Ascending aorta (tissue), 2 donors: ENCODE results near the gene COQ8A. TPM values are rescaled to one million over a fixed set of nuclear protein-coding genes. Genes with fewer than 3 reads are reported as not detected.

ENCODE experiments used
- DNase-seq, 2 donors: peaks; one replicate each; pipeline ENCODE4 v3.0.0-alpha.2; 2019; ENCODE audit warnings: low spot score in 2 of 2
- H3K27ac ChIP-seq, 2 donors: fragments of 200-600 bp; sonication (generic); one replicate each; pipeline ENCODE4 v1.5.1; 2016 to 2017; ENCODE audit warnings: mild to moderate bottlenecking in 1 of 2
- H3K27me3 ChIP-seq: fragments of 200-600 bp; sonication (generic); one replicate; pipeline ENCODE4 v1.5.1; 2017
- H3K36me3 ChIP-seq, 2 donors: fragments of 200-600 bp; sonication (generic); one replicate each; pipeline ENCODE4 v1.5.1; 2016
- H3K4me1 ChIP-seq, 2 donors: fragments of 200-600 bp; sonication (generic); one replicate each; pipeline ENCODE4 v1.5.1; 2016 to 2017; ENCODE audit warnings: mild to moderate bottlenecking in 1 of 2
- H3K4me3 ChIP-seq, 2 donors: fragments of 200-600 bp; sonication (generic); one replicate each; pipeline ENCODE4 v1.5.1; 2016 to 2017; ENCODE audit warnings: mild to moderate bottlenecking in 1 of 2
- H3K9me3 ChIP-seq, 2 donors: fragments of 200-600 bp; sonication (generic); one replicate each; pipeline ENCODE4 v1.5.1; 2016
- intact Hi-C: fragments of 100-400 bp; cut with DNase I; formaldehyde crosslinking; loops from one replicate; pipeline ENCODE4 v1.15.1; 2023
- total RNA-seq: library from RNA; depleted of rRNA; stranded (reverse); fragments of >200 nt; gene quantifications from one replicate; pipeline ENCODE4 v1.1.0, GENCODE V29; 2016
- TF ChIP-seq, protein P1 (sequence below), 3 experiments: fragments of 200-600 bp in 2 of 3; fragments of 450-650 bp in 1 of 3; sonication (generic) in 2 of 3; IDR thresholded peaks; one replicate each; pipeline ENCODE4 v1.5.1; 2016 to 2019; ENCODE audit warnings: antibody characterized with exemption in 3 of 3, mild to moderate bottlenecking in 1 of 3, moderate library complexity in 1 of 3

COQ8A gene
- total RNA-seq: 42.4 TPM

- TF ChIP-seq, protein P1, sequence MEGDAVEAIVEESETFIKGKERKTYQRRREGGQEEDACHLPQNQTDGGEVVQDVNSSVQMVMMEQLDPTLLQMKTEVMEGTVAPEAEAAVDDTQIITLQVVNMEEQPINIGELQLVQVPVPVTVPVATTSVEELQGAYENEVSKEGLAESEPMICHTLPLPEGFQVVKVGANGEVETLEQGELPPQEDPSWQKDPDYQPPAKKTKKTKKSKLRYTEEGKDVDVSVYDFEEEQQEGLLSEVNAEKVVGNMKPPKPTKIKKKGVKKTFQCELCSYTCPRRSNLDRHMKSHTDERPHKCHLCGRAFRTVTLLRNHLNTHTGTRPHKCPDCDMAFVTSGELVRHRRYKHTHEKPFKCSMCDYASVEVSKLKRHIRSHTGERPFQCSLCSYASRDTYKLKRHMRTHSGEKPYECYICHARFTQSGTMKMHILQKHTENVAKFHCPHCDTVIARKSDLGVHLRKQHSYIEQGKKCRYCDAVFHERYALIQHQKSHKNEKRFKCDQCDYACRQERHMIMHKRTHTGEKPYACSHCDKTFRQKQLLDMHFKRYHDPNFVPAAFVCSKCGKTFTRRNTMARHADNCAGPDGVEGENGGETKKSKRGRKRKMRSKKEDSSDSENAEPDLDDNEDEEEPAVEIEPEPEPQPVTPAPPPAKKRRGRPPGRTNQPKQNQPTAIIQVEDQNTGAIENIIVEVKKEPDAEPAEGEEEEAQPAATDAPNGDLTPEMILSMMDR (IDR thresholded peaks at IDR 0.05): no peak
- H3K27me3 ChIP-seq: no peaks in the 10 kb centered on the region
- peaks cover 0 to under 1% of the 10 kb centered on the region in 2 donors for H3K9me3 ChIP-seq
- no peaks in the 10 kb centered on the region for H3K36me3 ChIP-seq
- peaks cover 7 to 21% of the 10 kb centered on the region in 2 donors for H3K4me1 ChIP-seq
- peak within 1 kb of the TSS; percentile 95 to 97 for H3K27ac ChIP-seq
- intact Hi-C loops: loop anchor here (1.0 to 10.0 kb wide), 3 partner anchors 34 to 385 kb away; partner anchors contain the start of gene PSEN2
- H3K4me3 ChIP-seq: peak within 1 kb of the TSS; percentile 91 to 93
- DNase-seq: peak; percentile 96 to 99
Observed at GRCh38 chr1:226940029-226940805, at the start of gene COQ8A. Gene COQ8A (plus strand): TSS chr1:226940294. CDS start chr1:226961386, 21,092 bp downstream.

DNA sequence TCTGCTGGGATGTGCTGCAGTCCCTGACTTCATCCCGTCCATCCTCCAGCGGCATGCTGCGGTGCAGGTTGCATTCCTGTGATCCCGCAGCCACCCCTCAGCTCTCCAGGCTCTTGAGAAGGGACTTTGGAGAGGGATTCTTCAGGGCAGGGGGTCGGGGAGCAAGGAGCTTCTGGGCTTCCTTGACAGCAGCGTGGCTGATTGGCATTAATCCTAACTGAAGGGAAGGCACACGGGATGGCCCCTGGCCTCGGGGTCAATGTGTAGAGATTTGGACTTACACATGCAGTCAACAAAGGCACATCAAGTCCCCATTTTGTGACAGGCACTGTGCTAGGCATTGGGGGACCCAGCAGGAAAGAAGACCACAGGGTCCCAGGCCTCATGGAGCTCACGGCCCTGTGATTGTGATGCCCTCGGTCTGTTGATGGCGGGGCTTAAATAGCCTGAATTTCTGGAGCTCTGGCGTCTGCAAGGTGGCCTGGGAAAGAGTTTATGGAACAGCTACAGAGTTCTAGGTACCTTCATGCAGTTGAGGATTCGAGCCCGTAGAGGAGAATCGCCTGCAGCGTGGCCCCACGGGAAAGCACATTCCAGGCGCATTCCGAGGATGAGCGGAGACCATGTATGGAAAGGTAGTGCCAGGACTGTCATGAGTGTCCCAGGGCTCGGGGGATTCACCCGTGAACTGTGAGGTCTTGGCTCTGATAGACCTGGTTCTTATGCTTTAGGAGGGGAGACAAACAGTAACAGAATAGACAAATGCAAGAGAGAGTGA is 49.6 kb upstream of the COQ8A start:
- Histone ChIP-seq H3K4me3 (no peak overlapping the region), H3K9me3 (no peaks in the 10 kb centered on the region), H3K4me1 (no peaks in the 10 kb centered on the region), H3K27me3 (no peaks in the 10 kb centered on the region), H3K36me3 (peaks cover 57 to 73% of the 10 kb centered on the region in 2 donors), H3K27ac (no peak overlapping the region)
- TF ChIP-seq, protein P1 (IDR thresholded peaks at IDR 0.05): no peak
- DNase-seq: no peak
- intact Hi-C loops: no loop called here

GRCh38 chr1:226891346-226891745 is 48.7 kb upstream of the COQ8A start:
- intact Hi-C loops: no loop called here
- Histone ChIP-seq H3K27ac (no peak overlapping the region), H3K9me3 (no peaks in the 10 kb centered on the region), H3K4me1 (no peaks in the 10 kb centered on the region), H3K4me3 (no peak overlapping the region), H3K36me3 (peaks cover 62 to 79% of the 10 kb centered on the region in 2 donors), H3K27me3 (no peaks in the 10 kb centered on the region)
- DNase-seq: no peak
- TF ChIP-seq, protein P1 (IDR thresholded peaks at IDR 0.05): no peak

DNA sequence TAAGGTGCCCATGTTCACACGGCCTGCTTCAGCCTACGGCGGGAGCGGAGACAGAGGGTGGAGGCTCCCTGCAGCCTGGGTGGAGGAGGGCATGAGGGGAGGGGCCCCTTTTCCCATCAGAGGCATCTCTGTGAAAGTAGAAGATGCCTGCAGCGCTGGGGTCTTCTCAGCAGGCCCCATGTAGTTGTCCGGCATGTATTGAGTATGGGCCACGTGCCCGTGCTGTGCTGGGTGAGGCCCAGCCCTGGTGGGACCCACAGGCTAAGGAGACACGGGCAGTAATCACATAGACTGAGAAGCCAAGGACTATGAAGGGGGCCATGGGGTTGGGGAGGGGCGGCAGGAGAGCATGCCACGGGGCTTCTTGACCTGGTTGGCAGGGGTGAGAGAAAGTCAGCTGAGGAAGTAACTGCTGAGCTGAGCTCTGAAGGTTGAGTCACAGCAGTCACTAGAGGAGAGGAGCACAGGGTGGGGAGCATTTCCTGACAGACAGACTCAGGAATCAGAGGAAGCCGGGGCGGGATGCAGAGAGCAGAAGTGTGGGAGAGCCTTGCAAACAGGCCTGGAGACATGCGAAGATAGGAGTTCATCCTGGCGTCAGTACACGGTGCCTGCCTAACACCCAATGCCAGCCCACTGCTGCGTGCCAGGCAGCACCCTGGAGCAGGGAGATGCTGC is 48.1 kb upstream of the COQ8A start:
- intact Hi-C loops: no loop called here
- Histone ChIP-seq H3K27ac (no peak overlapping the region), H3K9me3 (no peaks in the 10 kb centered on the region), H3K4me3 (no peak overlapping the region), H3K27me3 (no peaks in the 10 kb centered on the region), H3K36me3 (peaks cover 62 to 73% of the 10 kb centered on the region in 2 donors), H3K4me1 (no peaks in the 10 kb centered on the region)
- TF ChIP-seq, protein P1 (IDR thresholded peaks at IDR 0.05): no peak
- DNase-seq: no peak

DNA sequence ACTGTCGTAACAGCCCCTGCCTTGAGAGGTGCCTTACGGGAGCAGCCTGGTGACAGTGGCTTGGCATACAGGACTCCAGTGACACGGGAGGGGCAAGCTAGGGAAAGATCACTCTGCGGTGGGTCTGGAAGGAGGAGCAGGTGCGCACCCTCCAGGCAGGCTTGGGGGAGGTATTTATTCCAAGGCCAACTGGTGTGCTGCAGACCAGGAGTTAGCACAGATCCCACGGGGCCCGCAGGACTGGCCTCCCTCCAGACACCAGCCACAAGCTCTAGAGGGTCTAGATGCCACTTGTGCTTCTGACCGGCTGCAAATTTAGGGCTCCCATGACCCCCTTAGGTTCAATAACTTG is 47.6 kb upstream of the COQ8A start:
- no peaks in the 10 kb centered on the region for H3K27me3 ChIP-seq
- peaks cover 62 to 74% of the 10 kb centered on the region in 2 donors for H3K36me3 ChIP-seq
- H3K4me1 ChIP-seq: no peaks in the 10 kb centered on the region
- H3K9me3 ChIP-seq: no peaks in the 10 kb centered on the region
- no peak overlapping the region for H3K27ac ChIP-seq
- no peak for DNase-seq
- no peak overlapping the region for H3K4me3 ChIP-seq
- intact Hi-C loops: no loop called here
- TF ChIP-seq, protein P1 (IDR thresholded peaks at IDR 0.05): no peak
